H1 (cell line): ENCODE measurements around the gene CRELD1. TPM values are rescaled to one million over a fixed set of nuclear protein-coding genes. Genes with fewer than 3 reads are reported as not detected.

Experiments used
- CTCF ChIA-PET: fragments of 300-600 bp; sonication (Branson Sonifier 250); formaldehyde crosslinking; loops from one replicate; lab custom pipeline; 2021; ENCODE audit not compliant: partially characterized antibody; lab: Charles Lee
- POLR2A ChIA-PET: fragments of 300-600 bp; sonication (Branson Sonifier 250); formaldehyde crosslinking; loops from one replicate; lab custom pipeline; 2021; ENCODE audit warnings: inconsistent platforms; ENCODE audit not compliant: partially characterized antibody; lab: Charles Lee
- DNase-seq, 2 experiments: peaks; one replicate each; pipeline versions ENCODE4 v3.0.0 to v3.0.0-alpha.2; 2010 to 2022; ENCODE audit warnings: low spot score in 2 of 2, low read depth in 1 of 2, mixed read lengths in 1 of 2
- FAIRE-seq: peaks from 2 replicates; lab custom pipeline; 2011; peaks lifted over from hg19 to GRCh38; lab: Jason Lieb, UNC
- H2AFZ ChIP-seq: 2 replicates; pipeline ENCODE4 v1.8.1; 2012; ENCODE audit warnings: low read length, inconsistent platforms
- H2AK5ac ChIP-seq: 2 replicates; pipeline ENCODE4 v1.6.1; 2013; ENCODE audit warnings: low read depth, low read length
- H2BK120ac ChIP-seq: replicated peaks from 2 replicates; pipeline ENCODE3; 2013; ENCODE audit warnings: low read depth, low read length, inconsistent platforms
- H2BK12ac ChIP-seq: 2 replicates; pipeline ENCODE4 v1.6.1; 2013; ENCODE audit warnings: low read depth, low read length
- H2BK15ac ChIP-seq: 2 replicates; pipeline ENCODE4 v1.6.1; 2013; ENCODE audit warnings: low read length
- H2BK20ac ChIP-seq: 2 replicates; pipeline ENCODE4 v1.6.1; 2013; ENCODE audit warnings: low read length
- H2BK5ac ChIP-seq: 2 replicates; pipeline ENCODE4 v1.6.1; 2013; ENCODE audit warnings: low read depth, low read length
- H3K14ac ChIP-seq: 2 replicates; pipeline ENCODE4 v1.6.1; 2013; ENCODE audit warnings: inconsistent platforms; ENCODE audit not compliant: insufficient read length
- H3K18ac ChIP-seq: 2 replicates; pipeline ENCODE4 v1.6.1; 2013; ENCODE audit warnings: low read length; ENCODE audit errors: extremely low read depth
- H3K23ac ChIP-seq: 2 replicates; pipeline ENCODE4 v1.6.1; 2013; ENCODE audit warnings: inconsistent platforms; ENCODE audit not compliant: insufficient read length
- H3K23me2 ChIP-seq: 2 replicates; pipeline ENCODE4 v1.6.1; 2013; ENCODE audit warnings: low read depth, low read length
- H3K27ac ChIP-seq: 2 replicates; pipeline ENCODE4 v1.6.1; 2011; ENCODE audit warnings: low read depth, low read length, inconsistent platforms
- H3K27me3 ChIP-seq, 4 experiments: replicated peaks in 1 of 4; 1 replicate in 1 of 4; 2 replicates in 3 of 4; pipeline versions ENCODE4 v1.6.1 to v1.8.1; 2011 to 2013; ENCODE audit warnings: low read length in 3 of 4, mild to moderate bottlenecking in 3 of 4, inconsistent platforms in 2 of 4, mixed read lengths in 2 of 4, moderate library complexity in 1 of 4; ENCODE audit not compliant: control insufficient read depth in 3 of 4, insufficient read depth in 3 of 4; ENCODE audit errors: extremely low read depth in 1 of 4
- H3K36me3 ChIP-seq, 4 experiments: 2 replicates each; pipeline versions ENCODE4 v1.6.1 to v1.8.1; 2011 to 2013; ENCODE audit warnings: mild to moderate bottlenecking in 4 of 4, low read length in 3 of 4, moderate library complexity in 2 of 4, control low read depth in 1 of 4, inconsistent platforms in 1 of 4; ENCODE audit not compliant: insufficient read depth in 4 of 4, control insufficient read depth in 2 of 4
- H3K4ac ChIP-seq: replicated peaks from 2 replicates; pipeline ENCODE3; 2013; ENCODE audit warnings: low read length, low read depth, mixed read lengths, inconsistent platforms; ENCODE audit not compliant: insufficient read length
- H3K4me1 ChIP-seq, 4 experiments: replicated peaks in 1 of 4; 1 replicate in 1 of 4; 2 replicates in 3 of 4; pipeline versions ENCODE4 v1.6.1 to v1.8.1; 2011 to 2013; ENCODE audit warnings: low read length in 3 of 4, inconsistent platforms in 2 of 4, mixed read lengths in 1 of 4; ENCODE audit not compliant: insufficient read depth in 4 of 4, control insufficient read depth in 3 of 4
- H3K4me2 ChIP-seq, 2 experiments: 2 replicates each; pipeline versions ENCODE4 v1.6.1 to v1.8.1; 2011 to 2013; ENCODE audit warnings: low read depth in 2 of 2, low read length in 2 of 2, control low read depth in 1 of 2, inconsistent platforms in 1 of 2, mild to moderate bottlenecking in 1 of 2; ENCODE audit not compliant: insufficient read depth in 1 of 2
- H3K4me3 ChIP-seq, 4 experiments: fragments of 200-600, 300-600 bp in 1 of 4; sonication (generic), shearing (Covaris generic), sonication (Bioruptor Twin) in 1 of 4; 2 replicates each; pipeline versions ENCODE4 v1.5.1 to v1.8.1; 2011 to 2016; ENCODE audit warnings: low read length in 4 of 4, low read depth in 3 of 4, control low read depth in 2 of 4, inconsistent platforms in 2 of 4, mild to moderate bottlenecking in 2 of 4, mixed read lengths in 1 of 4, moderate library complexity in 1 of 4; ENCODE audit not compliant: insufficient read depth in 2 of 4; ENCODE audit errors: extremely low read depth in 1 of 4
- H3K56ac ChIP-seq: replicated peaks from 2 replicates; pipeline ENCODE3; 2013; ENCODE audit warnings: low read depth, mild to moderate bottlenecking, mixed read lengths, low read length, inconsistent platforms; ENCODE audit not compliant: insufficient read length
- H3K79me1 ChIP-seq: 2 replicates; pipeline ENCODE4 v1.6.1; 2013; ENCODE audit warnings: low read depth, low read length, control low read depth
- H3K79me2 ChIP-seq, 2 experiments: 2 replicates each; pipeline versions ENCODE4 v1.6.1 to v1.8.1; 2012 to 2013; ENCODE audit warnings: low read length in 2 of 2, mild to moderate bottlenecking in 2 of 2, inconsistent platforms in 1 of 2; ENCODE audit not compliant: insufficient read depth in 2 of 2, control insufficient read depth in 1 of 2
- H3K9ac ChIP-seq, 4 experiments: replicated peaks in 1 of 4; 1 replicate in 1 of 4; 2 replicates in 3 of 4; pipeline versions ENCODE4 v1.6.1 to v1.8.1; 2011 to 2013; ENCODE audit warnings: low read depth in 3 of 4, low read length in 3 of 4, control low read depth in 2 of 4, mild to moderate bottlenecking in 2 of 4, moderate library complexity in 2 of 4, inconsistent platforms in 1 of 4; ENCODE audit errors: extremely low read depth in 1 of 4
- H3K9me3 ChIP-seq, 2 experiments: 2 replicates each; pipeline versions ENCODE4 v1.6.1 to v1.8.1; 2012 to 2013; ENCODE audit warnings: mild to moderate bottlenecking in 2 of 2, moderate library complexity in 2 of 2, control low read depth in 1 of 2, inconsistent platforms in 1 of 2, low read depth in 1 of 2, low read length in 1 of 2, mixed read lengths in 1 of 2; ENCODE audit not compliant: insufficient read depth in 2 of 2
- H4K20me1 ChIP-seq, 2 experiments: replicated peaks in 1 of 2; 2 replicates each; pipeline versions ENCODE3 to v1.8.1; 2011 to 2013; ENCODE audit warnings: inconsistent platforms in 2 of 2, low read length in 2 of 2, mild to moderate bottlenecking in 1 of 2; ENCODE audit not compliant: insufficient read depth in 2 of 2, control insufficient read depth in 1 of 2
- H4K5ac ChIP-seq: 2 replicates; pipeline ENCODE4 v1.6.1; 2013; ENCODE audit warnings: low read length, low read depth, mixed read lengths, inconsistent platforms; ENCODE audit not compliant: insufficient read length
- H4K8ac ChIP-seq: 2 replicates; pipeline ENCODE4 v1.8.0; 2013; ENCODE audit warnings: mild to moderate bottlenecking, moderate library complexity, low read length, inconsistent platforms; ENCODE audit not compliant: insufficient read depth; ENCODE audit errors: extremely low read depth
- H4K91ac ChIP-seq: replicated peaks from 2 replicates; pipeline ENCODE3; 2013; ENCODE audit warnings: low read length, mixed read lengths, inconsistent platforms; ENCODE audit not compliant: insufficient read length
- BRCA1 ChIP-seq: IDR thresholded peaks from 2 replicates; pipeline ENCODE4 v1.6.1; 2012; ENCODE audit warnings: low read depth, low read length, improper control_type of control experiment
- CBX8 ChIP-seq: fragments of 300-800, 300-1000 bp; sonication (generic); IDR thresholded peaks from 2 replicates; pipeline ENCODE4 v1.7.1; 2016; ENCODE audit warnings: low read depth, low read length, borderline replicate concordance
- CHD1 ChIP-seq: IDR thresholded peaks from 2 replicates; pipeline ENCODE4 v1.6.1; 2012; ENCODE audit warnings: low read depth, low read length, improper control_type of control experiment
- CREB1 ChIP-seq: IDR thresholded peaks from 2 replicates; pipeline ENCODE4 v1.6.1; 2012; ENCODE audit warnings: inconsistent platforms
- CTCF ChIP-seq, 3 experiments: IDR thresholded peaks; 1 replicate in 2 of 3; 2 replicates in 1 of 3; pipeline versions ENCODE4 v1.5.1 to v1.6.1; 2011; ENCODE audit warnings: low read length in 3 of 3, mild to moderate bottlenecking in 3 of 3, inconsistent platforms in 2 of 3, low read depth in 1 of 3, moderate library complexity in 1 of 3; ENCODE audit not compliant: insufficient read depth in 1 of 3; ENCODE audit errors: control extremely low read depth in 1 of 3
- EGR1 ChIP-seq: IDR thresholded peaks from 2 replicates; pipeline ENCODE4 v1.6.1; 2011; ENCODE audit warnings: low read depth, low read length, borderline replicate concordance
- KDM1A ChIP-seq: fragments of 200-600, 300-600 bp; sonication (generic); IDR thresholded peaks from 2 replicates; pipeline ENCODE4 v1.7.1; 2016; ENCODE audit warnings: mild to moderate bottlenecking, low read length, borderline replicate concordance
- POLR2A ChIP-seq, 2 experiments: IDR thresholded peaks; 1 replicate in 1 of 2; 2 replicates in 1 of 2; pipeline ENCODE4 v1.6.1; 2011; ENCODE audit warnings: low read depth in 2 of 2, low read length in 2 of 2, mild to moderate bottlenecking in 2 of 2; ENCODE audit errors: control extremely low read depth in 1 of 2
- SP1 ChIP-seq: IDR thresholded peaks from 2 replicates; pipeline ENCODE4 v1.6.1; 2011; ENCODE audit warnings: low read depth, low read length
- SP2 ChIP-seq: IDR thresholded peaks from 2 replicates; pipeline ENCODE4 v1.6.1; 2012; ENCODE audit warnings: mild to moderate bottlenecking, low read length, inconsistent platforms
- TAF7 ChIP-seq: optimal IDR thresholded peaks from 2 replicates; pipeline ENCODE3; 2011; ENCODE audit warnings: low read depth, mild to moderate bottlenecking, inconsistent platforms, low read length, moderate library complexity, borderline replicate concordance
- WGBS, 2 experiments: shearing (Covaris generic) in 1 of 2; methylation state at CpG; one replicate each; pipeline versions ENCODE4 v1.1.6 to v1.1.7; 2013 to 2015; ENCODE audit warnings: low lambda C conversion rate in 2 of 2, mixed read lengths in 2 of 2, inconsistent platforms in 1 of 2, low coverage in 1 of 2, missing lambda C conversion rate in 1 of 2; ENCODE audit not compliant: insufficient replicate concordance in 2 of 2, insufficient coverage in 1 of 2, insufficient read length in 1 of 2; ENCODE audit errors: extremely low coverage in 1 of 2, missing lambda C conversion rate in 1 of 2; 5-methylcytosine and 5-hydroxymethylcytosine counted together
- polyA plus RNA-seq, 7 experiments: library from polyadenylated mRNA; depleted of rRNA in 3 of 7; stranded (reverse) in 5 of 7; unstranded in 2 of 7; fragments of >200 nt in 5 of 7; fragments of 200-250 nt in 2 of 7; gene quantifications; 1 replicate in 5 of 7; 2 replicates in 1 of 7; 4 replicates in 1 of 7; pipeline versions ENCODE4 v1.2.1 to v1.2.3, GENCODE V29; 2011 to 2013; ENCODE audit warnings: missing spikeins in 2 of 7, mixed read lengths in 2 of 7
- total RNA-seq: library from RNA; stranded (reverse); fragmentation: NEBNext Ultra II Directional; extraction: Animal tissue kit (Norgen Biotek cat#: 25700); gene quantifications from 2 replicates; pipeline ENCODE4 v1.2.1, GENCODE V29; 2021

Gene CRELD1
- total and polyA plus RNA-seq, 2 of the 8 experiments (the other 6 are each of a cell fraction or from before 2014, with no cell fraction given): 12.9 to 15.1 TPM

- Histone ChIP-seq H2AK5ac (no peak overlapping the region), H3K4me2 (no peak overlapping the region), H2AFZ (no peak overlapping the region), H2BK20ac (no peak overlapping the region), H2BK15ac (no peak overlapping the region), H2BK12ac (no peak overlapping the region), H2BK5ac (no peak overlapping the region), H3K14ac (no peak overlapping the region), H3K9me3 (no peaks in the 10 kb centered on the region), H4K20me1 (no peaks in the 10 kb centered on the region), H3K79me1 (no peaks in the 10 kb centered on the region), H3K9ac (no peak overlapping the region), H3K4me1 (peaks cover 5 to 14% (median 11%) of the 10 kb centered on the region in 4 experiments), H4K5ac (no peak overlapping the region), H3K23ac (no peak overlapping the region), H3K4me3 (no peak overlapping the region), H3K79me2 (no peaks in the 10 kb centered on the region), H3K4ac (no peak overlapping the region), H4K91ac (no peak overlapping the region), H3K36me3 (peaks cover 0 to 4% (median 2%) of the 10 kb centered on the region in 4 experiments; a peak in 4 of 8 replicates), H3K27ac (no peak overlapping the region), H3K56ac (no peak overlapping the region), H3K23me2 (no peaks in the 10 kb centered on the region), H3K27me3 (no peaks in the 10 kb centered on the region), H4K8ac (no peak overlapping the region), H2BK120ac (no peak overlapping the region), H3K18ac (no peak overlapping the region)
- WGBS, 2 experiments: 87% methylated on average over 8 of the region's 8 CpGs; no CpG with 5 or more reads in 1 of the 2 experiments
- DNase-seq (no peak), FAIRE-seq (no peak)
- POLR2A ChIA-PET: interaction anchor here (1.4 kb wide), 1 partner anchor 22 kb away, joined by 6 read pairs; no protein-coding TSS in a partner anchor
- TF ChIP-seq KDM1A (no peak), SP2 (no peak), SP1 (no peak), CTCF (IDR thresholded peaks at IDR 0.05; ENCODE audit: control extremely low read depth in 1 of 3, insufficient read depth in 1 of 3, low read depth in 1 of 3, low read length in 3 of 3) (no peak), TAF7 (no peak), BRCA1 (no peak), CHD1 (no peak), EGR1 (no peak), CBX8 (no peak), POLR2A (IDR thresholded peaks at IDR 0.05; ENCODE audit: control extremely low read depth in 1 of 2, low read depth in 2 of 2, low read length in 2 of 2) (no peak), CREB1 (no peak)
- CTCF ChIA-PET: interaction anchor here (1.1 kb wide), 2 partner anchors 48 to 79 kb away, joined by 3 read pairs; no protein-coding TSS in a partner anchor
These were observed 35.0 kb upstream of the CRELD1 start for GRCh38 chr3:9898467-9899241.
